Right lobe of liver (tissue), 4 donors: ENCODE measurements around the gene RPS6KC1.

ENCODE experiments used
- POLR2A ChIP-seq: fragments of 450-650 bp; IDR thresholded peaks from one replicate; pipeline ENCODE4 v1.6.1; 2017; ENCODE audit warnings: antibody characterized with exemption, mild to moderate bottlenecking
- TF ChIP-seq, protein P1 (sequence below), 4 donors: fragments of 200-600 bp in 3 of 4; fragments of 450-650 bp in 1 of 4; IDR thresholded peaks; one replicate each; pipeline versions ENCODE4 v1.5.1 to v1.8.0; 2016 to 2022; ENCODE audit warnings: antibody characterized with exemption in 4 of 4, mild to moderate bottlenecking in 2 of 4
- donor health status: DM: no; HTN: no; CAD: no.
- donor health status: DM: no; HTN: no; CAD: no.
- donor health status: DM: no; HTN: yes; CAD: no.

DNA sequence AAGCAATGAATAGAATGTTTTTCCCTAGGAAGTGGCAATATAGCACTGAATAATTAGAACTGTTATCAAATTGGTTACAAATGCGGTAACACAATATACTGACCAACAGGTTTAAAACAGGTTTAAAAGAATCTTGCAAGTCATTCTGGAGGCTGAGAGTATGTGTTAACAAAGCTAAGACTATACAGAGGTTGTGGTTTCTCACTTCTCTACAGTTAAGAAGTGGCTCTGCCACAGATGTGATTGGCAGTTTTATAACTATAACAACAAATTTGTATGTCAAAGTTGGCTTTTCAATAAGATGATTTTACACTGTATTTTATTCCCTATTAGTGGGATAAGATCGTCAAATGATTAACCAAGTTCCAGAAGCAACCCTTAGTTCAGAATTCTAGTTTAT lies 42.5 kb upstream of the RPS6KC1 start:
- TF ChIP-seq, protein P1, sequence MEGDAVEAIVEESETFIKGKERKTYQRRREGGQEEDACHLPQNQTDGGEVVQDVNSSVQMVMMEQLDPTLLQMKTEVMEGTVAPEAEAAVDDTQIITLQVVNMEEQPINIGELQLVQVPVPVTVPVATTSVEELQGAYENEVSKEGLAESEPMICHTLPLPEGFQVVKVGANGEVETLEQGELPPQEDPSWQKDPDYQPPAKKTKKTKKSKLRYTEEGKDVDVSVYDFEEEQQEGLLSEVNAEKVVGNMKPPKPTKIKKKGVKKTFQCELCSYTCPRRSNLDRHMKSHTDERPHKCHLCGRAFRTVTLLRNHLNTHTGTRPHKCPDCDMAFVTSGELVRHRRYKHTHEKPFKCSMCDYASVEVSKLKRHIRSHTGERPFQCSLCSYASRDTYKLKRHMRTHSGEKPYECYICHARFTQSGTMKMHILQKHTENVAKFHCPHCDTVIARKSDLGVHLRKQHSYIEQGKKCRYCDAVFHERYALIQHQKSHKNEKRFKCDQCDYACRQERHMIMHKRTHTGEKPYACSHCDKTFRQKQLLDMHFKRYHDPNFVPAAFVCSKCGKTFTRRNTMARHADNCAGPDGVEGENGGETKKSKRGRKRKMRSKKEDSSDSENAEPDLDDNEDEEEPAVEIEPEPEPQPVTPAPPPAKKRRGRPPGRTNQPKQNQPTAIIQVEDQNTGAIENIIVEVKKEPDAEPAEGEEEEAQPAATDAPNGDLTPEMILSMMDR (IDR thresholded peaks at IDR 0.05) = no peak
- no peak for TF ChIP-seq POLR2A
